ENCODE measurements around the gene LDLRAD4. TPM values are rescaled to one million over a fixed set of nuclear protein-coding genes. Genes with fewer than 3 reads are reported as not detected.

The LDLRAD4 gene
- total RNA-seq, 2 experiments from 2014 or later: 37.3 to 38.5 TPM

- Mint-ChIP-seq H3K27me3 (no peaks in the 10 kb centered on the region), H3K36me3 (ENCODE audit: low read depth) (peaks cover 14% of the 10 kb centered on the region), H3K4me3 (peak overlapping the region; percentile 76), H3K27ac (peak overlapping the region; percentile 99), H3K9me3 (no peaks in the 10 kb centered on the region), H3K4me1 (ENCODE audit: low read depth) (peaks cover 76% of the 10 kb centered on the region)
- ATAC-seq (no peak), DNase-seq (no peak)
- intact Hi-C loops (cut with micrococcal nuclease): loop anchor here (2.0 kb wide), 2 partner anchors 17 to 49 kb away; no protein-coding TSS in a partner anchor
- ChIA-PET CTCF (interaction anchor here (0.7 to 2.1 kb wide), 7 partner anchors 15 to 347 kb away, joined by 3 to 14 read pairs (median 3); no protein-coding TSS in a partner anchor), POLR2A (interaction anchor here (1.0 to 3.1 kb wide), 7 partner anchors 14 to 347 kb away, joined by 3 to 33 read pairs (median 5); no protein-coding TSS in a partner anchor)
- no peak for TF ChIP-seq CTCF (IDR thresholded peaks at IDR 0.05)
Observed at GRCh38 chr18:13563390-13563805, 344.8 kb downstream of the LDLRAD4 start.

- Mint-ChIP-seq H3K36me3 (ENCODE audit: low read depth) (peaks cover 14% of the 10 kb centered on the region), H3K4me1 (ENCODE audit: low read depth) (peaks cover 82% of the 10 kb centered on the region), H3K27ac (peak overlapping the region; percentile 70), H3K9me3 (no peaks in the 10 kb centered on the region), H3K27me3 (no peaks in the 10 kb centered on the region), H3K4me3 (no peak overlapping the region)
- intact Hi-C loops (cut with micrococcal nuclease): no loop called here
- no peak for TF ChIP-seq CTCF (IDR thresholded peaks at IDR 0.05)
- ChIA-PET POLR2A (no interaction called here), CTCF (no interaction called here)
- DNase-seq: no peak
- ATAC-seq: no peak
Observed at GRCh38 chr18:13564579-13564978, 346.0 kb downstream of the LDLRAD4 start.

GRCh38 chr18:13565228-13565627, 346.7 kb downstream of the LDLRAD4 start:
- Mint-ChIP-seq H3K27me3 (no peaks in the 10 kb centered on the region), H3K27ac (peak overlapping the region; percentile 95), H3K4me1 (ENCODE audit: low read depth) (peaks cover 87% of the 10 kb centered on the region), H3K4me3 (no peak overlapping the region), H3K9me3 (no peaks in the 10 kb centered on the region), H3K36me3 (ENCODE audit: low read depth) (peaks cover 14% of the 10 kb centered on the region)
- ATAC-seq (no peak), DNase-seq (no peak)
- ChIA-PET POLR2A (interaction anchor here (1.0 to 4.6 kb wide), 3 partner anchors 12 to 47 kb away, joined by 3 to 51 read pairs (median 3); no protein-coding TSS in a partner anchor), CTCF (interaction anchor here (0.7 kb wide), 1 partner anchor 47 kb away, joined by 4 read pairs; no protein-coding TSS in a partner anchor)
- no peak for TF ChIP-seq CTCF (IDR thresholded peaks at IDR 0.05)
- intact Hi-C loops (cut with micrococcal nuclease): loop anchor here (5.0 kb wide), 1 partner anchor 298 kb away; no protein-coding TSS in a partner anchor

GRCh38 chr18:13566941-13567746, 348.6 kb downstream of the LDLRAD4 start:
- H3K9me3 Mint-ChIP-seq: no peaks in the 10 kb centered on the region
- peak overlapping the region; percentile 95 for H3K27ac Mint-ChIP-seq
- ChIA-PET CTCF (interaction anchor here (0.6 to 1.5 kb wide), 6 partner anchors 9 to 106 kb away, joined by 3 to 9 read pairs (median 4); no protein-coding TSS in a partner anchor), POLR2A (interaction anchor here (0.7 to 4.6 kb wide), 11 partner anchors 10 to 351 kb away, joined by 3 to 51 read pairs (median 4); no protein-coding TSS in a partner anchor)
- intact Hi-C loops (cut with micrococcal nuclease): loop anchor here (5.0 kb wide), 1 partner anchor 300 kb away; no protein-coding TSS in a partner anchor
- H3K4me3 Mint-ChIP-seq: peak overlapping the region; percentile 56
- no peaks in the 10 kb centered on the region for H3K27me3 Mint-ChIP-seq
- ATAC-seq (peak; percentile 34), DNase-seq (peak; percentile 81)
- TF ChIP-seq CTCF (IDR thresholded peaks at IDR 0.05): no peak
- peaks cover 85% of the 10 kb centered on the region for H3K4me1 Mint-ChIP-seq (ENCODE audit: low read depth)
- H3K36me3 Mint-ChIP-seq (ENCODE audit: low read depth): peaks cover 19% of the 10 kb centered on the region
